Brain microvascular endothelial cell (primary cell): ENCODE data around the gene DLG2.

Source experiments
- DNase-seq: peaks from one replicate; pipeline ENCODE4 v3.0.0-alpha.2; 2020
- H3K27ac ChIP-seq: fragments of 250-450 bp; sonication (Bioruptor Pico); 2 replicates; pipeline ENCODE4 v1.5.1; 2020; ENCODE audit warnings: mild to moderate bottlenecking, moderate library complexity
- H3K27me3 ChIP-seq: fragments of 250-450 bp; sonication (Bioruptor Pico); replicated peaks from 2 replicates; pipeline ENCODE4 v1.5.1; 2020; ENCODE audit warnings: mild to moderate bottlenecking
- H3K36me3 ChIP-seq: fragments of 250-450 bp; sonication (Bioruptor Pico); replicated peaks from 2 replicates; pipeline ENCODE4 v1.5.1; 2020; ENCODE audit warnings: mild to moderate bottlenecking
- H3K4me3 ChIP-seq: 2 replicates; pipeline ENCODE4 v1.5.1; 2011; ENCODE audit warnings: low read depth, mild to moderate bottlenecking, control low read depth, low read length, moderate library complexity
- in situ Hi-C: cut with HindIII; loops from 2 replicates; pipeline ENCODE4 v1.10.0; 2017; ENCODE audit warnings: low sequenced_read_pairs, low pct_ligation_motif_present
- TF ChIP-seq, protein P1 (sequence below): IDR thresholded peaks from 2 replicates; pipeline ENCODE4 v1.5.1; 2011; ENCODE audit warnings: low read depth, mild to moderate bottlenecking, moderate library complexity, low read length, control low read depth, inconsistent platforms; ENCODE audit errors: missing control alignments

The DLG2 gene

DNA sequence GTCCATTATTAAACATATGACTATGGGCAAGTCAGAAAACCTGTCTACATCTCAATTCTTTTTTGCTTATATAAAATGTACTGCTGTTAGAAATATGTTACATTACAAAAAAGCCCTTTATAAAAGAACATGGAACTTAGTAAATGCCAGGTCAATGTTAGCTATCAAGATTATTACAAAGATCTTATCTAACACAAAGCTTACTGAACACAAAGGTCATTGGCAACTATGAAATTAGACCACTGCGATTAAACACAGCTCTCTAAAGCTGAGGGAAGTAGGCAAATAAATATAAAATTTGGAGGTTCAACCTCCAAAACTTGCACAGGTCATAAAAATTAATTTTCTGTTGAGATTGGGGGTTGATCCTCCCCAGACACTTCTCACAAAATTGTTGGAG is 1648.2 kb downstream of the DLG2 start:
- no peak overlapping the region for H3K27ac ChIP-seq
- TF ChIP-seq, protein P1, sequence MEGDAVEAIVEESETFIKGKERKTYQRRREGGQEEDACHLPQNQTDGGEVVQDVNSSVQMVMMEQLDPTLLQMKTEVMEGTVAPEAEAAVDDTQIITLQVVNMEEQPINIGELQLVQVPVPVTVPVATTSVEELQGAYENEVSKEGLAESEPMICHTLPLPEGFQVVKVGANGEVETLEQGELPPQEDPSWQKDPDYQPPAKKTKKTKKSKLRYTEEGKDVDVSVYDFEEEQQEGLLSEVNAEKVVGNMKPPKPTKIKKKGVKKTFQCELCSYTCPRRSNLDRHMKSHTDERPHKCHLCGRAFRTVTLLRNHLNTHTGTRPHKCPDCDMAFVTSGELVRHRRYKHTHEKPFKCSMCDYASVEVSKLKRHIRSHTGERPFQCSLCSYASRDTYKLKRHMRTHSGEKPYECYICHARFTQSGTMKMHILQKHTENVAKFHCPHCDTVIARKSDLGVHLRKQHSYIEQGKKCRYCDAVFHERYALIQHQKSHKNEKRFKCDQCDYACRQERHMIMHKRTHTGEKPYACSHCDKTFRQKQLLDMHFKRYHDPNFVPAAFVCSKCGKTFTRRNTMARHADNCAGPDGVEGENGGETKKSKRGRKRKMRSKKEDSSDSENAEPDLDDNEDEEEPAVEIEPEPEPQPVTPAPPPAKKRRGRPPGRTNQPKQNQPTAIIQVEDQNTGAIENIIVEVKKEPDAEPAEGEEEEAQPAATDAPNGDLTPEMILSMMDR, result no peak
- H3K27me3 ChIP-seq, result no peaks in the 10 kb centered on the region
- in situ Hi-C loops, result no loop called here
- no peaks in the 10 kb centered on the region for H3K36me3 ChIP-seq
- no peak overlapping the region for H3K4me3 ChIP-seq
- DNase-seq, result no peak

- in situ Hi-C loops, result no loop called here
Measured at GRCh38 chr11:83976086-83976485, 1651.1 kb downstream of the DLG2 start.

GRCh38 chr11:83972536-83972935 is 1654.6 kb downstream of the DLG2 start:
- no peaks in the 10 kb centered on the region for H3K36me3 ChIP-seq
- no peak for DNase-seq
- H3K27ac ChIP-seq, result no peak overlapping the region
- H3K27me3 ChIP-seq, result no peaks in the 10 kb centered on the region
- TF ChIP-seq, protein P1, result no peak
- in situ Hi-C loops, result no loop called here
- no peak overlapping the region for H3K4me3 ChIP-seq

More at GRCh38 chr11:83976086-83976485, 1651.1 kb downstream of the DLG2 start:
- Histone ChIP-seq H3K27me3 (no peaks in the 10 kb centered on the region), H3K4me3 (no peak overlapping the region), H3K27ac (no peak overlapping the region), H3K36me3 (no peaks in the 10 kb centered on the region)
- TF ChIP-seq, protein P1, result no peak
- DNase-seq, result no peak

DNA sequence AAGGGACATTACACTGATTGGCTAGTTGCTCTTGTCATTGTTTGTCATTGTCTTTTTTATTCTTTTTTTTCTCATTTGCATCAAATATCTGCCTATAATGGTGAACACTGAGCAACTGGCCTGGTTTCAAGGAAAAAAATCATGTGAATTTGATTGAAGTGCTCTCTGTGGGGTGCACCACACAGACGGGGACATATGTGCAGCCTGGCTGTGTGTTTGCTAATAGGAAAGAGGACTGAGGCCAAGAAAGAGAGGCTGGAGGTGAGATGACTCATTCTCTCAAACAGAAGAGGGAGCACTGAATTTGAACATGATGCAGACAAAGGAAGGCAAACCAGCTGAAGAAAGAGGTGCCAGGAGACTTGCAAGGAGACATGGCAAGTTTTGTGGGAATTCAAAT is 1656.1 kb downstream of the DLG2 start:
- Histone ChIP-seq H3K4me3 (no peak overlapping the region), H3K27ac (no peak overlapping the region), H3K36me3 (no peaks in the 10 kb centered on the region), H3K27me3 (no peaks in the 10 kb centered on the region)
- in situ Hi-C loops, result no loop called here
- TF ChIP-seq, protein P1, result no peak
- DNase-seq, result no peak

DNA sequence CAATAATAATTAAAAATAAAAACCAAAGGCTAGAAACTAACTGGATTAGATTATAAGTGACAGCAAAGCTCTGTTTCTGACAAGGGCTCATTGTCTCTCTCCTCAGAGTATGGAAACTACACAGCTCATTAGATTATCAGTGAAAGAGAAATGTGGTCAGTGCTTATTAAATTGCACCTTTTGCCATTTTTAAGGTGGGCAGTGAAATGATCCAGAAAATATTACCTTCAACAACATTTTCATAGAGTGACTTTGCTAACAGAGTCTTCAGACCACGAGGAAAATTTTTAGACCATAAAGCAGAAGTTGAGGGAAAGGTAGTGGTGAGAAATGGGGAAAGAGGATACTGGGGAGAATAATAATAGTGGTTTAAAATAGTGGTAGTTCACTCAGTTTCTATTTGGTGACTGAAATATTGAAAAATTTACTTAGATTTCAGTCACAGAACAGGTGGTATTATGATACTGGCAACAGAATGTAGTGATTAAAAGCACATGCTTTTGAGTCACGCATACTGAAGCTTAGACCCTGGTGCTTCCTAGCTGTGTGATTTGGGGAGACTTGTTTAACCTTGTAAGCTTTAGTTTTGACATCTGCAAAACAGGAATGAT is 1657.0 kb downstream of the DLG2 start:
- no peak for DNase-seq
- in situ Hi-C loops, result no loop called here
- Histone ChIP-seq H3K4me3 (no peak overlapping the region), H3K27ac (no peak overlapping the region), H3K36me3 (no peaks in the 10 kb centered on the region), H3K27me3 (no peaks in the 10 kb centered on the region)
- TF ChIP-seq, protein P1, result no peak
